ENCODE measurements around the gene SLC35G4.
"Not testable (repeated sequence)": the region's sequence is repeated elsewhere in the genome, so short reads cannot be mapped to it uniquely, and the experiment has no call there.

Gene SLC35G4

GRCh38 chr18:11607906-11608305 is 1.5 kb upstream of the SLC35G4 start:
- DNase-seq (ENCODE audit: insufficient read length, low spot score) (no peak), FAIRE-seq (no peak)
- TF ChIP-seq POLR2AphosphoS5 (IDR thresholded peaks at IDR 0.05; ENCODE audit: low read depth, low read length) (no peak), POLR2A (IDR thresholded peaks at IDR 0.05; ENCODE audit: low read depth, low read length) (no peak), PAX5 (IDR thresholded peaks at IDR 0.05; ENCODE audit: insufficient read depth, low read length, severe bottlenecking) (no peak), TAF1 (IDR thresholded peaks at IDR 0.05; ENCODE audit: low read depth, low read length) (no peak), SPI1 (IDR thresholded peaks at IDR 0.05; ENCODE audit: low read depth, low read length) (no peak), POU2F2 (IDR thresholded peaks at IDR 0.05; ENCODE audit: low read depth, low read length) (no peak)

DNA sequence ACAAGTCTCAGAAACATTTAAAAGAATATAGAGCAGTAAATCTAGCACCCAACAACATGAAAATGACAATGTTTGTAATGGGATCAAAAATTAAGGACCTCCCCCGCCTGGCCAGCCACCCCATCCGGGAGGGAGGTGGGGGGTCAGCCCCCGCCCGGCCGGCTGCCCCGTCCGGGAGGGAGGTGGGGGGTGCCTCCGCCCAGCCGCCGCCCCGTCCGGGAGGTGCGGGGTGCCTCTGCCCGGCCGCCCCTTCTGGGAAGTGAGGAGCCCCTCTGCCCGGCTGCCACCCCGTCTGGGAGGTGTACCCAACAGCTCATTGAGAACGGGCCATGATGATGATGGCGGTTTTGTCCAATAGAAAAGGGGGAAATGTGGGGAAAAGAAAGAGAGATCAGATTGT is 778 bp upstream of the SLC35G4 start:
- not testable (repeated sequence) for DNase-seq (ENCODE audit: insufficient read length, low spot score); FAIRE-seq

- FAIRE-seq: not testable (repeated sequence)
Measured at GRCh38 chr18:11613073-11613472, 3.7 kb downstream of the SLC35G4 start.

GRCh38 chr18:11613611-11614010 is 4.2 kb downstream of the SLC35G4 start:
- not testable (repeated sequence) for FAIRE-seq; DNase-seq (ENCODE audit: insufficient read length, low spot score)

More at GRCh38 chr18:11613073-11613472, 3.7 kb downstream of the SLC35G4 start:
- not testable (repeated sequence) for DNase-seq (ENCODE audit: insufficient read length, low spot score)

DNA sequence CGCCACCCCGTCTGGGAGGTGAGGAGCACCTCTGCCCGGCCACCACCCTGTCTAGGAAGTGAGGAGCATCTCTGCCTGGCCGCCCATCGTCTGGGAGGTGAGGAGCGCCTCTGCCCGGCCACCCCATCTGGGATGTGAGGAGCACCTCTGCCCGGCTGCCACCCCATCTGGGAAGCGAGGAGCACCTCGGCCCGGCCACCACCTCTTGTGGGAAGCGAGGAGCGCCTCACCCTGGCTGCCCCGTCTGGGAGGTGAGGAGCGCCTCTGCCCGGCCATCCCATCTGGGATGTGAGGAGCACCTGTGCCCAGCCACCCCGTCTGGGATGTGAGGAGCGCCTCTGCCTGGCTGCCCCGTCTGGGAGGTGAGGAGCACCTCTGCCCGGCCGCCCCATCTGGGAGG is 4.6 kb downstream of the SLC35G4 start:
- not testable (repeated sequence) for FAIRE-seq; DNase-seq (ENCODE audit: insufficient read length, low spot score)

DNA sequence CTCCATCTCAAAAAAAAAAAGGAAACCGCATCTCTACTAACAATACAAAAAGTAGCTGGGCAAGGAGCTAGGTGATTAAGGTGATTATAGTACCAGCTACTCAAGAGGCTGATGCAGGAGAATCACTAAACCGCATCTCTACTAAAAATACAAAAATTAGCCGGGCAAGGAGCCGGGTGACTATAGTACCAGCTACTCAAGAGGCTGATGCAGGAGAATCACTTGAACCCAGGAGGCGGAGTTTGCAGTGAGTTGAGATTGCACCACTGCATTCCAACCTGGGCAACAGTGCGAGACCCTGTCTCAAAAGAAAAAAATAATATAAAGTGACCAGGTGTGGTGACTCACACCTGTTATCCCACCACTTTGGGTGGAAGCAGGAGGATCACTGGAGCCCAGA is 5.6 kb downstream of the SLC35G4 start:
- FAIRE-seq; DNase-seq (ENCODE audit: insufficient read length, low spot score): not testable (repeated sequence)

GRCh38 chr18:11647310-11647709 is 37.9 kb downstream of the SLC35G4 start:
- DNase-seq (ENCODE audit: insufficient read length, low spot score); FAIRE-seq: not testable (repeated sequence)

DNA sequence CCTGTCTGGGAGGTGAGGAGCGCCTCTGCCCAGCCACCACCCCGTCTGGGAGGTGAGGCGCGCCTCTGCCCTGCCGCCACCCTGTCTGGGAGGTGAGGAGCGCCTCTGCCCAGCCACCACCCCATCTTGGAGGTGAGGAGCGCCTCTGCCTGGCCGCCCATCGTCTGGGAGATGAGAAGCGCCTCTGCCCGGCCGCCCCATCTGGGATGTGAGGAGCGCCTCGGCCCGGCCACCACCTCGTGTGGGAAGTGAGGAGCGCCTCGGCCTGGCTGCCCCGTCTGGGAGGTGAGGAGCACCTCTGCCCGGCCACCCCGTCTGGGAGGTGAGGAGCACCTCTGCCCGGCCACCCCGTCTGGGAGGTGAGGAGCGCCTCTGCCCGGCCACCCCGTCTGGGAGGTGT is 38.4 kb downstream of the SLC35G4 start:
- not testable (repeated sequence) for DNase-seq (ENCODE audit: insufficient read length, low spot score); FAIRE-seq

DNA sequence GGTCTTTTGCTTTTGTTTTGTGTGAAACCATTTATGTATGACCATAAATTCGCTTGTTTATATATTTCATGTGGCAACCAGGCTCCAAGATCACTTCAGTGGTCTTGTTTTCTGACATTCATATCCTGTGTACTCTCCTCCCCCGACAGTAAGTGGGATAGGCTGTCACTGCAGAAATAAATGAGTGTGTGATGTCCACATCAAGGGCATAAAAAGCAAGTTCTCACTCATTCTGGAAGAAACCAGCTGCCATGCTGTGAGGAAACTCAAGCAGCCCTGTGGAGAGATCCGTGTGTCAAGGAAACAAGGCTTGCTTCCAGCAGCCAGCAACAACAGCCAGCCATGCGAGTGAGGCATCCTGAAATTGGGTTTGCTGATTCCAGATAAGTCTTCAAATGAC is 40.4 kb downstream of the SLC35G4 start:
- TF ChIP-seq PAX5 (IDR thresholded peaks at IDR 0.05; ENCODE audit: insufficient read depth, low read length, severe bottlenecking) (no peak), POLR2A (IDR thresholded peaks at IDR 0.05; ENCODE audit: low read depth, low read length) (no peak), POU2F2 (IDR thresholded peaks at IDR 0.05; ENCODE audit: low read depth, low read length) (no peak), SPI1 (IDR thresholded peaks at IDR 0.05; ENCODE audit: low read depth, low read length) (no peak), TAF1 (IDR thresholded peaks at IDR 0.05; ENCODE audit: low read depth, low read length) (no peak), POLR2AphosphoS5 (IDR thresholded peaks at IDR 0.05; ENCODE audit: low read depth, low read length) (no peak)
- DNase-seq (ENCODE audit: insufficient read length, low spot score): no peak
- FAIRE-seq: no peak

GRCh38 chr18:11651899-11652298 is 42.5 kb downstream of the SLC35G4 start:
- TF ChIP-seq POLR2AphosphoS5 (IDR thresholded peaks at IDR 0.05; ENCODE audit: low read depth, low read length) (no peak), POLR2A (IDR thresholded peaks at IDR 0.05; ENCODE audit: low read depth, low read length) (no peak), POU2F2 (IDR thresholded peaks at IDR 0.05; ENCODE audit: low read depth, low read length) (no peak), TAF1 (IDR thresholded peaks at IDR 0.05; ENCODE audit: low read depth, low read length) (no peak), PAX5 (IDR thresholded peaks at IDR 0.05; ENCODE audit: insufficient read depth, low read length, severe bottlenecking) (no peak), SPI1 (IDR thresholded peaks at IDR 0.05; ENCODE audit: low read depth, low read length) (no peak)
- DNase-seq (ENCODE audit: insufficient read length, low spot score) (no peak), FAIRE-seq (no peak)

DNA sequence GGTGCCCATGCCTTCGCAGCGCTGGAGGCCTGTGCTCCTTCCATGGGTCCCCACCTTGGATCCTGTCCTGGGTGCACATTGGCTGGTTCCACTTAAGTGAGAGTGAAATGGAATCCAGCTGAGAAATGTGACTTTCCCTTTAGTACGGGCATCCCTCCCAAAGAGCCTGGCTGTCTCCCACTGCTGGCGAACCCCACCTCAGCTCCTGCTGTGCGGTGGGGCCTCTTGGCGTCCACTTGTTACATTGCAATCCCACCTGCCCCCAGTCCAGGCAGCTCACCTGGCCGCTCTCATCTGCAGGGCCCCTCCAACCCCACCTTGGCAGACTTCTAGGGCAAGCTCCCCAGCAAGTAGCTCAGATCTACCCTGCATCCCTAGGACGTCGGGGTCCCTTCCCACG is 44.1 kb downstream of the SLC35G4 start:
- FAIRE-seq: no peak
- TF ChIP-seq TAF1 (IDR thresholded peaks at IDR 0.05; ENCODE audit: low read depth, low read length) (no peak), POLR2AphosphoS5 (IDR thresholded peaks at IDR 0.05; ENCODE audit: low read depth, low read length) (no peak), POU2F2 (IDR thresholded peaks at IDR 0.05; ENCODE audit: low read depth, low read length) (no peak), POLR2A (IDR thresholded peaks at IDR 0.05; ENCODE audit: low read depth, low read length) (no peak)
- no peak for DNase-seq (ENCODE audit: insufficient read length, low spot score)

- TF ChIP-seq SPI1 (IDR thresholded peaks at IDR 0.05; ENCODE audit: low read depth, low read length): no peak
- no peak for TF ChIP-seq POLR2A (IDR thresholded peaks at IDR 0.05; ENCODE audit: low read depth, low read length)
- TF ChIP-seq POU2F2 (IDR thresholded peaks at IDR 0.05; ENCODE audit: low read depth, low read length): no peak
- TF ChIP-seq TAF1 (IDR thresholded peaks at IDR 0.05; ENCODE audit: low read depth, low read length): no peak
- DNase-seq (ENCODE audit: insufficient read length, low spot score) (peak; percentile 57), FAIRE-seq (peak; percentile 84)
Measured at GRCh38 chr18:11654736-11655605, 45.6 kb downstream of the SLC35G4 start.
